Stimulated activated CD4-positive, alpha-beta T cell treated with anti-CD3 and anti-CD28 coated beads, Interleukin-1b, Interleukin-23, amount 100 ng/mL, for 1 hour (primary cell): ENCODE data around the gene GRIN2A.

ENCODE experiments used
- DNase-seq, 2 donors: peaks; one replicate each; pipeline ENCODE4 v3.0.0-alpha.2; 2020; ENCODE audit warnings: low read depth in 2 of 2

The GRIN2A gene

DNA sequence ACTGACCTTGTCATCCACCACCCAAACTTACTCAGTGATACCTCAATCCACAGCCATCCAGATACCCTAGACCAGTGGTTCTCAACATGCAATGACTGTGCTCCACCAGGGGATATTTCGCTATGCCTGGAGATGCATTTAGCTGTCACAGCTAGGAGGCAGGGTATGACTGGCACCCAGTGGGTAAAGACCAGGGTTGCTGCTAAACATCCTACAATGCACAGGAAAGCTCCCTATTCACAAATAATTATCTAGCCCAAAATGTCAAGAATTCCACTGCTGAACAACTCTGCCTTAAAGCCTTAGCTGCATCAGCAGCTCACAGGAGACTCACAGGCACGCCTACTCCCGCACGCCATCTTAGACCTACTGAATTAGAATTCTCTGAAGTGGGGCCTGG is 212.6 kb downstream of the GRIN2A start:
- no peak for DNase-seq

DNA sequence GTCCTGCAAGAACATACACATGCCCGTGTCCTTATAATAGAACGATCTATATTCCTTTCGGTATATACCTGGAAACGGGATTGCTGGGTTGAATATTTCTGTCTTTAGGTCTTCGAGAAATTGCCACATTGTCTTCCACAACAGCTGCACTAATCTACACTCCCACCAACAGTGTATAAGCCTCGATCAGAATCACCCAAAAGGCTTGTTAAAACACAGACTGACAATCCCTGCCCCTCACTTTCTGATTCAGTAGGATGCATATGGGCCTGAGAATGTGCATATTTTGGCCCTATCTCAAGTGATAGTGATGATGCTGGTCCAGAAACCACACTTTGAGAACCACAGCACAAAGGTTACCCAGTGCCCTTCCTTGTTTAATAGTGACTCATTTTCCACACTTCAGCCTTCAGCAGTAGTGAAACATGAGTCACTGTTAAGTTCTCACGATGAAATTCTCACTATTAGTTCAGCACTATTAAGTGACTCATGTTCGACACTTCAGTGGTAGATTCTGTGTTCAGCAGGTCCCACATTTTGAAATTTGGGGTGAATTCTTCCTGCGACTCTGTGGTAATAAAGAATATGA is 215.6 kb downstream of the GRIN2A start:
- DNase-seq = no peak

DNA sequence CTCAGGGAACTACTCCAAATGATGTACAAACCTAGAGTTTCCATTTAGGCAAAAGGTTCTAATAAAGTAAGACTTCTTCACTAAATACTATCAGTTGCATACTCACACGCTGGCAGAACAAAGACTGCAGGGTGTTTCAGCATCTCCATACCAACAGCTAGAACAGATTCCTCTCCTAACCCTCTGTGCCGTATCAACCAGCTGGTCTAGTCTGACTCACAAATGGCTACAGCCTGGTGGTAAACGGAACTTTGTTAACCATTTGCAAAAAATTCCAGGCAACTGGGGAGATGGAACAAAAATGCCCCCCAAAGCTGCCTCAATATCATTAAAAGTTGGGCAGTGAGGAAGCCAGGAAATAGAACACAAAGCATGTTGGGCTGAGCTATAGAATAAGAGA is 217.1 kb downstream of the GRIN2A start:
- DNase-seq = no peak

DNA sequence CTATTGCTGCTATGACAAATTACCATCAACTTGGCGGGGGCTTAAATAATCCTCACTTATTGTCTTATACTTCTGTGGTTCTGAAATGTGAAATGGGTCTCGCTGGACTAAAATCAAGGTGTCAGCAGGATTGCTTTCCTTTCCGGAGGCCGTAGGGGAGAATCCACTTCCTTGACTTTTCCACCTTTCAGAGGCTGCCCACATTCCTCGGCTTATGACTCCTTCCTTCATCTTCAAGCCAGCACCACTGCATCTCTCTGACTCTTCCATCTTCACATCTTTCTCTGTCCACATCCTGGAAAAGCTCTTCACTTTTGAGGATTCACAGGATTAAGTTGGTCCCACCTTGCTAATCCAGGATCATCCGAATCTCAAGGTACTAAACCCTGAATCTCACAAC is 217.8 kb downstream of the GRIN2A start:
- DNase-seq = no peak

DNA sequence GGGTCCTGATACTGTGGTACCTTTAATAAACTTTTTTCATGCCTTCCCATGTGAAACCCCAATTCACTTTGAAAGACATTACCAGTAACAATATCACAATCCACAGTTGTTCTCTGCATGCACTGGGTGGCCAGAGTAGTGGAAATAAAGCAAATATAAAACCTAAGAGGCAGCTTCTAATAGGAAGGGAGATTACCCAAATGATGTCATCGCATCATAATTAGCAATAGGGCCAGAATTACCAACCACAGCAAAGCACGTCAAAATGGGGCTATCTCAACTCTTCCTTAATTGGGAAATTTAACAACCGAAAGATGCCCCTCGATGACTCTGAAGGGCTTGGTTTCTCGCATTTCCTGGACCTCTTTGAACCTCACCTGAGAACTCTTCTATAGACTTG is 224.8 kb downstream of the GRIN2A start:
- DNase-seq = no peak

DNA sequence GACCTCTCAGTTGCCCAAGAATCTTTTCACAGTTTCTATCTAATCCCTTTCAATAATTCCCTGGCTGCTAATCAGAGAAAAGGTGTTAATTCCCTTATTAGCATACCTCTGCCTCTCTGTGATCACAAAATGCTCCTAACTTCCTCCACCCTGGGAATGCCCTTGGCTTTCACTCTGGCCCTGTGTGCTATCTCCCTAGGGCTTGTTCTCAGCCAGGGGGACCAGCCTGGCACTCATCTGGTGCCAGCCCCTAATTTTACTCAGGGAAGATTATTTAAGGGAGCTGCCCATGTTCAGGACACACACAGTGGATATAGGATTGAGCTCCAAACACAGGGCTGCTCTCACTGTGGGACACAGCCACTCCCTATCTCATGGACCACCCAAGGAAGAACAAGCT is 225.2 kb downstream of the GRIN2A start:
- DNase-seq = no peak

DNA sequence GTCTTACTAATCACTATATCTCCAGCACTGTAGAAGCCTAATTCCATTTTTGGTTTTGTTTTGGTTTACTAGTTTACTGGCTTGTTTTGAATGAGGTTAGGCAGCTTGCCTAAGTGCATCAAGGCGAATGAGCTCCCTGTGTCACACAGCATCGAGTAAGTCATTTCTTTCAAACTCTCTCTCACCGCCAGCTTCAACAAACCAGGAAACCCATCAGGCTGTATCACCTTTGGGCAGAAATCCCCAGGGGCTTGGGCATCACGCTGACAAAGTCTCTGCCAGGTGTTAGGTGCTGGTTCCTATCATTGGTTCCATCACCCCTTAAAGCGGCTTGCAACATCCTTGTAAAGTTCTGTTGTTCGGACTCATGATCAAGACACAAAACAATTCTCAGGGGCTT is 226.6 kb downstream of the GRIN2A start:
- no peak for DNase-seq

DNA sequence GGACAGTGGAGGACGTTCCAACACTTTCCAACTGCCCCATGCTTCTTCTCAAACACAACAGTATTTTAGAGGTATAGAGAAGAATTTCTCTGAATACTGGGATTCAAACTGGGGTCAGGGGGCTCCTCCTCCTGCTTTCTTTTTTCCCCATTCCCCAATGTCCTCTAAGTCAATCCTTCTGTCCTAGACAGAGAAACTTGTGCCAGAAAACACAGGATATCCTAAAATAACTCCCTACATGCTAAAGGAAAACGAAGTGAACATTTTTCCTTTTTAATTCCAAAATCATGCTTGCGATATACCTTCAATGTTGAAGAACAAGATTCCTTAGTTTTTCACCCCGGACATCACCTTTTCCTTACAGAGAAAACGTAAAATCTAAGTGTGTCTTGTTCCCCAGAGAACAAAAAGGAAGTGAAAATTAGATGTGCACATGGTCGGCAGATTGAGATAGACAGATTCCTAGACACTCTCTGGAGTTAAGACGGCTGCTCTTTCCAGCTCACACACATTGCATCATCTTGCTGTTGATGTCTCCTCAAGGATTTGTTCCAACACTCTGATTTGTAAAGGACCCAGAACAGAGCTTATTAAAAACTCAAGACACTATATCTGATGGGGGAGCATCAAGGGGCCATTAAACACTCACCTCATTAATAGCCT is 228.2 kb downstream of the GRIN2A start:
- no peak for DNase-seq

DNA sequence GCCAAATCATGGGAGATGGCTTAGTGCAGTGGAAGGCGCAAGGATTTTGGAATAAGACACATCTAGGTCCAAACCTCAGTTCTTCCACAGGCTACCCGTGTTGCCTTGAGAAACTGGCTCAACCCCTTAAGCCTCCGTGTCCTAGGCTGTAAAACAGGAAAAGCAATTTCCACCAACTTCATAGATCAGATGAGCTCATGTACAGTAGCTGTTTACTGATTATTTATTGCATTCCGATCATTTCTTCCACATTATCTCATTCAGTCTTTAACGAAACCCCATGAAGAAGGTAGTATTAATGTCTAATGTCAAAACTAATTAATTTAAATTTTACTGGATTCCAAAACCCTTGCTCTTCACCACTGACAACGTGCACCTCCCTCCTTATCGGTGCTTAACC is 231.6 kb downstream of the GRIN2A start:
- DNase-seq = no peak

DNA sequence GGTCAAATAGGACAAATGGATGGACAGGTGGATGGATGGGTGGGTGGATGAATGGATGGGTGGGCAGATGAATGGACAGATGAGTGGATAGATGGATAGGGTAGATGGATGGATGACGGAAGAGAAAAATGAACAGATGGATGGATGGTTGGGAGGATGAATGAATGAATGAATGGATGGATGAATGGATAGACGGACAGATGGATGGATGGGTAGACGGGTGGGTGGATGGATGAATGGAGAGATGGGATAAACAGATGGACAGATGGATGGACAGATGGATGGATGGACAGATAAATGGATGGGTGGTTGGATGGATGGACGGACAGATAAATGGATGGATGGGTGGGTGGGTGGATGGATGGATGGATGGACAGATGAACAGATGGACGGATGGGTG is 232.8 kb downstream of the GRIN2A start:
- DNase-seq = no peak

DNA sequence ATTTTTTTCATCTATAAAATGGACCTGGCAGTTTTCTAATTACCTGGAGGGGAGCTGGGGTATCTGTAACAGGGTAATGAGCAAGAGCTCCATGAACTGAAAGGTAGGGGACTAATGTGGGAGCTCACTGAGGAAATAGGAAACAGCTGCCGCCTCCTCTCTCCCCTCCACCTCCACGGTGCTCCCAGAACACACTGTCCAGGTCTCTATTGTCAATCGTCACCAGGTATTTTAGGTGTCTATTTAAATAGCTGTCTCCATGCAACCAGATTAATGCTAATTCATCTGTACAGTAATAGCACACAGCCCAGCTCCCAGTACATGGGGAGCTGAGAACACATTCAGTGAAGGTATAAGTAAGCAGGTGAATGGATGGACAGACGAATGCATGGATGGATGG is 233.3 kb downstream of the GRIN2A start:
- no peak for DNase-seq

DNA sequence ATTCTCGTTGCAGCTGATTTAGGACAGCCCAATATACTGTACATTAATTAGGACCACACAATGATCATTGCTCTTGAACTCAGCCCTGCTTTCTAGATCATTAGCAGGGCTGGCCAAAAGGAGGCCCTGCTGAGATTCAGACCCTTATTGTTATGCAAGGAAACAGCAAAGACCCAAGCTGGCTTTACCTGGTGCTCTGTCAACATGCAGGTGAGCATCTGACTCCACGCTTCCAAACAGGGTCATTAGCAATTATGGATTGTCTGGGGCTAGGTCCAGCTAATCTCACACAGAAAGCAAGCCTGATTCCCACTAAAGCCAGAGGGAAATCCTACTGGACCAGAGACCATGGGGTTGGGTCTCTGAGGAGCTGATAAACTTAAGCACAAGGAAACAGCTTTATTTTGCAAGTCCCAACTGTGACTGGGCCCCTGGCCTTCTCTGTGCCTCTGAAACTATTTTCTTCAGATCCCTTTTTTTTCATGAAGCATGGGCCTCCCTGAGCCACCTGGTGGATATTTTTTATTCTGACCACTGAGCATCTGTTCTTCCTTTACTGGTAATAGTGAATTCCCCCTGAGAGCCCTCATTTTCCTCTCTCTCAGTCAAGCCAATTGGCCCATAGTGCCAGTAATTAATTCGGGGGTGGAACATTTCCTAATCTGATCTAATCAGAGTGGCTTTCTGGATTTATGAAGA is 236.1 kb downstream of the GRIN2A start:
- no peak for DNase-seq

DNA sequence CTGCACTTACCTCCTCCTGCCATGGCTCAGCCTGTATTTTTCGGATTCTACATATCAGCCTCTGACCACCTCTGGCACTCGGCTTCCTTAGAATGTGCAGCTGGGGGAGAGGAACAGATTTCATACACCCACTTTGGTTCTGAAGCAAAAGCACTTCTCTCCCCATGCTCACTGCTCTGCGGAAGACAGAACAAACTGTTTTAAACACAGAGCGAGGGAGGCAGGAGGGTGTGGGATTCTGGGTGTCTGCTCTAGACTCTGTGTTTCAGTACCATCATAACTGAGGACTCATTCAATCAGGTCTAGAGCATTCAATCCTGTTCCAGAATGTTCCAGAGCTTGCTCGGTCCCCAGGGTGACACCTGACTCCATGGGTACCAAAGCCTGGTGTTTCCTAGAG is 239.1 kb downstream of the GRIN2A start:
- no peak for DNase-seq

DNA sequence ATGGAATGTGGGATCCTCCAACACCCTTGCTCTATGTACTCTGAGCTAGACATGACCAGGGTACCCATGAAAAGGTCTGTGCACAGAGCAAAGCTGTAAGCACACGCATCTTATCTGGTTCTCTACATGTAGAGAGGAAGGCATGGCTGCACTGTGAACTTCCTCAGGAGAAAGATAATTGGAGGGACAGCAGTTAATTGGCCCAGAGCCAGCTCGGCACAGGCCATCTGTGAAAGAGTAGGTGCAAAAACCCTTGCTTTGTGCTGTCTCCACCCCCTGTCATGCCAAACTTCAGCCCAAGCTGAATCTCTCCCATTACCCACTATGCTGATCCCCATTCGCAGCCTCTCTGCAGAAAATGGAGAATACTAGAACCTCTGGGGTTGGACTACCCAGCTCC is 241.0 kb downstream of the GRIN2A start:
- DNase-seq = no peak

DNA sequence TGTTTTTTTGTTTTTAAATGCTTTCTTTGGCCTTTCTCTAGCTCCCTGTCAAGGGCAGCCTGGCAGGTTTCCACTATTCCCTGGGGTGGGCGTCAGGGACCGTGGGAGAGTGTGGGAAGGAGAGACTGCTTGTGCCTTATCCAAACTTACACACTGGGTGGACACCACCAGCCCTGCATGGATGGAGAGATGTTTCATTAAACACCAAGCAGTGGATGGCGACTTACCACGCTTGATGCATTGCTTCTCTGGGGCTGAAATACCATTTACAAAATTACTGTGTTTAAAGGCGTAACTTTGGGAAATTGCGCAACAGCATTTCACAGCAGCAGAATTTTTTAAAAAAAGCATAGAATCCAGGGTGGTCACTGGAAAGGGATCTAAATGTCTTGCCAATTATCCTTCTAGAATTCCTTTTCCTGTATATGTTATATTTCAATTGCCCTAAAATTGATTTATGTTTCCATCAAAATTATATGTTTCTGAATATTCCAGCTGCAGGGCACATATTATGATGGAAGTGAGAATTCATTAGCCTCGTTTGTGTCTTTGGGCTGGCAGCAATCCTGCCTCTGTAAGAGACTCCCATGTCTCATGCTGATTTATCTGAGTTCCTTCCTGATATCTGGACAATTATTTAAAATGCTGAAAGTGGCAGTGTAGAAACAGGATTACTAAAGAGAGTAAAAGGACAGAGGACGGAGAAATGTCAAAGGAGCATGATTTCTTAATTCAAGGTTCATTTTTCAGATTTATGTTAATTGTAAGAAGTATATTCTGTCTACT is 247.3 kb downstream of the GRIN2A start:
- no peak for DNase-seq

DNA sequence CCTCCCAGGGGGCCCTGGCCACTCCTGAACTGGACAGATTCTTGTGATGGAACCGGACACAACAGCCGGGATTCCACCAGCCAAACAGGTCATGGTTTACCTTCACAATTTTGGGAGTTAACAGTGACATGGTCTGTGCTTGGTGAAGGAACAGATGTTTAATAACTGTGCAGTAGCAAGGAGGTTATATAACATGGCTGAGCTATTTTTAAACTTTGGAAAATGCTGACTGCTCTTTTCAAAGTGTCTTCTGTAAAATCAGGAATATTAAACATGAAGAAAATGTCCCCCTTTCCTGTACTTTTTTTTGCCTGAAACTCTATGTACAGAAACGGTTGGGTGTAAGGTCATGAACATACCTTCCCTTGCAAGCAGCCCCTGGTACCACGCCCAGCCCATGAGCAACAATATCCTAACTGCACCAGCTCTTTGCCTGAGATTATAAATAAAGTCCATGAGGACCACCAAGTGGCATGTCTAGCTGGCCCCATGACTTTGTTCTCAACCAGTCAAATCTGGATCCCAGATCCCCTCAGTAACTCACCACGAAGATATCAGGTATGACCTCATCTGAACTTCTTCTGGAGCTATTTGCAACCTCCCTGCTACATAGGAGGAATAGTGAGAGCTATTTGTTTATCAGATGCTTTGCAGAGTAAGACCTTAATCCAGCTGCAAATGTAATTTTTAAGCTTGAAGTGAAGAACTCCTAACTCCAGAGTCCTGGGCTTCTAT is 249.1 kb downstream of the GRIN2A start:
- no peak for DNase-seq

DNA sequence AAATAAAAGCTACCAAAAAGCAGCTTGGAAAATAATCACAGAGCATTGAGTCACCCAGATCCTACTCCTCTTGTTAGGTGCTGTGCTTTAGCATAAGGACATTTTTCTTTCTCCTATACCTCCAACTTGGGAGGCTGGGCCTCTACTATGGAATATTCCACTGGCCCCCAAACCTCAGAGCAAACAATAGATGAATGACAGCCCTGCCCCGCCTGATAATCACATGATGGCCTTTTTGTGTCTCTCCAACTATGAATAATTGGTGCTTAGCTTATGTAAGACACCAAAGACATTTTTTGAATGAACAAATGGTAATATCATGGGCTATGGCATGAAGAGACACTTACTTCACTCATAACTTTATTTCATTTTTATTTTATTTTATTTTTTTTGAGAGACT is 250.2 kb downstream of the GRIN2A start:
- no peak for DNase-seq

DNA sequence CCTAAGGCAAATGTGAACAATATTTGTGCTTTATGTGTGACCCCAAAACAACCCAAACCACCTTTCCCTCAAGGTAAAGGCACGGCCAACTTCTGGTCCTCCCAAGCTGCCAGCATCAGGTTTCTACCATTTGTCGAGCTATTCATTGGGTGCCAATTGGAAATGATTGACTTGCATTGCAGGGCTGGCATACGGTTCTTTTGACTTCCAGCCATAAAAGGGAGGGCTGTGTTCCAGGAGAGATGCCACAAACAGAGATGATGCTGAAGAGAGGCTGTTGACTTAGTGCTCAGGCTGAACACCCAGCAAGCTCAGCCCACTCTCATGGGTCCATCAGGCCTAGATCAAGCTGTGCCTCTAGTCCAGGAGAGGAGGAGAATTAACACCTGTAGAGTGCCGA is 252.4 kb downstream of the GRIN2A start:
- DNase-seq = no peak

DNA sequence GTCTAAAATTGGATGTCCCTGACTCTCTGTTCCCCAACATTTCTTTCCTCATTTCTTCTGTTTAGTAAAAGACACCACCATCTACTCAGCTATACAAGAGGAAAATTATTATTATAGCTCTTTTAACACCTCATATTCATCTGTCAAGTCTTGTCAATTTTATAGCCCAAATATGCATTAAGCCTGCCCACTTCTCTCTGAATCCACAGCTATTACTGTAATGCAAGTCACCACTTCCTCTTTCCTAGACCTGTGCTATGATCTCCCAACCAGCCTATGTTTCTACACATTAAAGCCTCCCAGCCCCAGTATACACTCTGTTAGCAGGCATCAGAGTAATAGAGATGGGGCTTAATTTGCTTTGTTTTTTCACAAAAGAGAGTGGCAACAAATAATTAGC is 252.9 kb downstream of the GRIN2A start:
- no peak for DNase-seq

DNA sequence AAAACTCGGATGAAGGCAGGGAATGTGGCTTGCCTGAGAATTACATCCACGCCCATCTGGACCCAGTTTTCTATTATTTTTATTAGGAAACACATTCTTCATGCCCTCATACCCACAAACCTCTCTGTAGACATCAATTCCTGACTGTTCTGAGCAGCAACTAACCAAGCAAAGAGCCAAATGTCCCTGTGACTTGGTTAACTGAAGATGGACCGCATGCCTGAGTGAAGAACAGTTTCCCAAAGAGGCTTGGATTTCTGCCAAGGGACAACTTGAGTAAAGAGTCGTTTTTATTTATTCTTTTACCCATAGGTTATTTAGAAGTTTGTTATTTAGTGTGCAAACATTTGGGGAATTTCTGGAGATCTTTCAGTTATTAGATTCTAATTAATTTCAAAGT is 259.8 kb downstream of the GRIN2A start:
- DNase-seq = no peak

DNA sequence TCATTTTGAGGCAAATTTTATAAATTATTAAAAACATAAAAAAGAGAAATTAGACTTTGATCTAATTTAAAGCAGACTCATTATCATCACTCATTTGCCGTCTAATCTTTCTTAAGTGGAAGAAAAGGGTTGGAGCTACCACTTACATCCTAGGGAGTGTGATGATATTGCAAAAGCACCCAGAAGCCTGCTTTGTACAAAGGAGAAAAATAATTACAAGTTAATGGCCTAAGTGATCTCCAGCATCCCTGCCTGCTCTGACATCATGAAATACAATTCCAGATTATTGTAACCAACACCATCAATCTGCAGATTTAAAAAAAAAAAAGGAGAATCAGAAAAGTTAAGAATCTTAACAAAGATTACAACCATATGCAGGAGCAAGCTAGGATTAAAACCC is 260.2 kb downstream of the GRIN2A start:
- no peak for DNase-seq

DNA sequence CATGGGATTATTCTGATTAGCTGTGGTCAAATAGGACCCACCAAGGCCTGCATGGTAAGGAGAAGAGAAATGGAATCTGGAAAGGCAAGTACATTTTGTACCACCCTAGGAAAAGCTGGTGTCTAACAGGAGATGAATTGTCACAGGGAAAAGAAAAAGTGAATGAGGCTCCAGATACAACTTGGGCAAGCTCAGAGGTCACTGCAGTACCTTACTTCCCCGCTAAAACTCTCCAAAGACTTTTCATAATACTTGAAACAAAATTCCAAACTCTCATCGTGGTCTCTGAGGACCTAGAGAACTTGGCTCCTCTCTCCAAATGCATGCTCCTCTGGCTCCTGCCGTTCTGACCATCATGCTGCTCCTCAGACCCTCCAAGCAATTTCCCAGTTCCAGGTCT is 262.8 kb downstream of the GRIN2A start:
- no peak for DNase-seq
